22Rv1 (cell line): ENCODE results near the gene SNX25.
"Not testable (repeated sequence)": the region's sequence is repeated elsewhere in the genome, so short reads cannot be mapped to it uniquely, and the experiment has no call there.

Source experiments
- H3K27ac ChIP-seq: fragments of 450-650 bp; 2 replicates; pipeline ENCODE4 v1.5.1; 2017
- CTCF ChIP-seq: fragments of 450-650 bp; IDR thresholded peaks from 2 replicates; pipeline ENCODE4 v1.5.1; 2017; ENCODE audit warnings: mild to moderate bottlenecking
- ZFX ChIP-seq: fragments of 450-650 bp; IDR thresholded peaks from 2 replicates; pipeline ENCODE4 v1.6.1; 2017; ENCODE audit warnings: antibody characterized with exemption, borderline replicate concordance

The SNX25 gene

GRCh38 chr4:185328586-185328985 lies 119.2 kb downstream of the SNX25 start:
- TF ChIP-seq CTCF (no peak), ZFX (no peak)
- no peak overlapping the region; the same call in 1 of the 2 replicates for H3K27ac ChIP-seq

GRCh38 chr4:185329879-185330510 lies 120.6 kb downstream of the SNX25 start:
- H3K27ac ChIP-seq = not testable (repeated sequence)

GRCh38 chr4:185332575-185333464 lies 123.4 kb downstream of the SNX25 start:
- TF ChIP-seq CTCF = no peak
- no peak for TF ChIP-seq ZFX
- H3K27ac ChIP-seq = no peak overlapping the region

- H3K27ac ChIP-seq = no peak overlapping the region
- TF ChIP-seq ZFX = no peak
- TF ChIP-seq CTCF = no peak
These were observed 124.9 kb downstream of the SNX25 start for GRCh38 chr4:185334326-185334725.

GRCh38 chr4:185335579-185335978 lies 126.2 kb downstream of the SNX25 start:
- no peak for TF ChIP-seq CTCF
- no peak for TF ChIP-seq ZFX
- H3K27ac ChIP-seq = no peak overlapping the region

- no peak overlapping the region for H3K27ac ChIP-seq
- no peak for TF ChIP-seq ZFX
These were observed 130.5 kb downstream of the SNX25 start for GRCh38 chr4:185339941-185340340.

GRCh38 chr4:185341377-185341776 lies 132.0 kb downstream of the SNX25 start:
- TF ChIP-seq ZFX = no peak
- no peak for TF ChIP-seq CTCF
- no peak overlapping the region for H3K27ac ChIP-seq

- no peak overlapping the region for H3K27ac ChIP-seq
- TF ChIP-seq CTCF (no peak), ZFX (no peak)
These were observed 132.4 kb downstream of the SNX25 start for GRCh38 chr4:185341841-185342240.
